ENCODE data around the gene TRABD2B.

Gene TRABD2B

DNA sequence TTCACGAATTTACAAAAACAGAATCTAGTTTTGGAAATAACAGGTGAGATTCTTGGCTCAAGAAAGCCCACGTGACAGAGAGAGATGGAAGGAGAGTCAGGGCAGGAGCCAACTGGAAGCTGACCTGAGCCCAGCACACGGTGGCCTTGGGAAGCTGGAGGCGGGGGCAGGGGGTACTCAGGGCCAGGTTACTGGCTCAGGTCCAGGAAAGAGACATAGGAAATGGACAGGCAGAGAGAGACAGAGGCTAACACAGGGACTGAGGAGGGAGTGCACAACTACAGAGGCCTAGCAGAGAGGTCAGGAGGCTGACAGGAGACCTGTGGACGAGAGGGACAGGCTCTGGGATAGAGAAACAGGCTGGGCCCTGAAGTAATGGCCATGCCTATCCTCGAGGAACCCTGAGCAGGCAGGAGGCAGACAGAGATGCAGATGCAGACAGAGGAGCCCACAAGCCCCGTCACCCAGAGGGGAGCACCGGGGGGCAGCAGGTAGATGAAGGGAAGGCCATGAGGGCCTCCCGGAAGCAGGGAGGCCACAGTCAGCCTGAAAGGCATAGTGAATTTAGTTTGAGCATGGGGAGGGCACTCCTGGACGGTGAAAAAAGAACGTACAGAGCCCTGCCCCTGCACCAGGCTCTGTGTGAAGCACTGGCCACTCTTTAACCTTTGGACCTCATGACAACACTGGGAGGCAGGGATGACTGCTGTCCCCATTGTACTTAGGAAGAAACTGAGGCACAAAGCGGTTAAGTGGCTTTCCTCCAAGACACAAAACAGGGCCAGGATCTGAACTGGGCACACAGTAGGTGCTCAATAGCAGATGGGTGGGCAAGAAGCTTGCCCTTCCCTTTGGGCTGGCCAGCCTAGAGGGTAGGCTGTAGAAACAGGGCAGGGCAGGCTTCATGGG is 230.1 kb downstream of the TRABD2B start:
- no peak for DNase-seq

DNA sequence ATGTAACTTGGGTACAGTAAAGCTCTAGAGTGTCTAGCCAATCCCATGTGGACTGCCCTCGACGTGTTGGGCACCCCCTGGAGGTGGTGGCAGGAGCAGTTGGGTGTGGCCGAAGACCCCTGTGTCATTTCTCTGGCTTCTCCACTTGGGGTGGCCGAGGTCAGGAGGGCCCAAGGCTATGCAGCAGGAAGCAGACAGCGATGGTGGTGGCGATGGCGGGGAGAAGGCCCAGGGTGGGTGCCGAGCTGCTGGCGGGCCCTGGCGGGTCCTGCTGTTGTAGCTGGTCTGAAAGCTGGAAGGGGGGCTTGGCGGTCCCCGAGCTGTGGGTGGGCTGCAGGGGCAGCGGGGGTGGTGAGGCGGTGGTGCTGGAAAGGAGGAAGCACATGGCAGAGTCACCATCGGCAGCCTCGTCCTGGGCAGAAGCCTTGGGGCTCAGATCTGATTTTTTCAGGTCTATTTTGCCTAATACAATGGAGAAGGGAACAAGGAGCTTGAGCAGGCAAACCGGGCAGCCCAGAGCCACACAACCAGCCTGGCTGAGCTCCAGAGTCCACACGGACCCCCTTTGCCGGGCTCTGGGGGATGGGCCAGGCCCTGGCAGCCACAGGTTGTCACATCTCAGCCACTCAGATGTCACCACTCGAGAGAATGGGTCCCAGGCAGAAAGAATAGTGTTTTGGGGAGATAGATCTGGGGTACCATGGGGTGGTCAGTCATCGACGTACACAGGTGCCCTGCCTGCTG is 231.3 kb downstream of the TRABD2B start:
- no peak for DNase-seq

DNA sequence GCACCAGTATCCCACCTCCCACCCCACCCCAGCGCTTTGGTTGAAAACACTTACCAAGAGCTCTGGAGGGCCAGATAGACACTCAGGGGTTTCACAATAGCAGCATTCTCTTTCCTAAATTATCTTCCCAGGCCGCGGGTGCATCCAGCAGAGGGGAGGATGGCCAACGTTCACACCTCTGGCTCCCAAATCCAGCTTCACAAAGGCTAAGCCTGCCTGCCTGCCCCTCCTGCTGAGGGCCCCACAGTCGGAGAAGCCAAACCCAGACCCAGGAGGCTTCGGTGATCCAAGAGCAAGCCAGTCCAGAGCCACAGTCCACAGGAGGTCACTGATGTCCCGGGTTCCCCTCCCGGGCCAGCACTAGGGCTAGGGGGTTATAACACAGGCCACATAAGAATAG is 231.9 kb downstream of the TRABD2B start:
- DNase-seq = no peak

DNA sequence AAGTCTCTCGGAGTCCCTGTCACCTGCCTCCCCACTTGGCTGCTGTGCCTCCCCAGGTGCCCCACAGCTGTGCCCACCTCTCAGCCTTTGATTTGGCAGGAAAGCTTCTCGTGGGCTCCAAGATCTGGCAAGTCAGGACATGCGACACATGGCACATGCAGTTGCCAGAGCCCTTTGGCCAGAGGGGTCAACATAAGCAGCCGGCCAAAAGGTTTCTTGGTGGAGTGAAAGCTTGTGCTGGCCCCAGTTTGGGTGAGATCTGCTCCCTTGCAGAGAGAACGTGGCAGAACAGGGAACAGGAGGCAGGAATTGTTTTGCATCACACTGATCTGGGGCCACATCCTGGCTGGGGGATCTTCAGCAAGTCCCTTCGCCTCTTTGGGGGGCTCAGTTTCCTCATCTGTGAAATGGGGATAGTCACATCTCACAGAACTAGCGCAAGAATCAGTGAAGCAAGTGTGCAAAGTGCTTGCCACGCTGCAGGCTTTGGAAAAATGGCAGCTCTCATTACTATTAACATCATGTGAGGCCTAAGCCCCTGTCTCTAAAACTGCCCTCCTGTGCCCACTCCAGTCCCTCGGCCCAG is 232.6 kb downstream of the TRABD2B start:
- DNase-seq = no peak

DNA sequence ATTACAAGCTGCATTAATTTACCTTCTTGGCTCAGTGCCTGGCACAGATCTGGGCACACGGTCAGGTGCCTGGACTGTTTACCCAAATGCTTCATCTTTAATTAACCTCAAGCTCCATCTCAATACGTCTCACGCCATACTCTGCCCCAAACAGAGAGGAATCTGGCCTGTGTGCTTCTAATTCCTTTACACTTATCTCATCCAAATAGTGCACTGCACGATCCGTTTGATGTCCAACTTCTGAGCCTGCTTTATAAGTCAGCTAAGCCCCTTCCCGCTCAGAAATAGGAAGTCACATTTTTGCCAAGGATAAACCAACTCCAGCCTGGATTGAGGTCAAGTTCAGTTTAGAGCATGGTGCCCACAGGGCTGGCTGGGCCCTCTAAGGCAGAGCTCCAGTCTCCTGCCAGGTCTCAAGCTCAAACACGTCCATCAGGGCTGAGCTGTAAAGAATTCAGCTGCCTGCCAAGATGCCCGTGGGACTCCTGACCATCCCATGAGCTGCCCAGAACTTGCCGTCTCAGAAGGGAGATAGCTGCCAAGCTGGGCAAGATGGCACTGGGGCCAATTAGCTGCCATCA is 233.5 kb downstream of the TRABD2B start:
- peak; percentile 31 for DNase-seq

DNA sequence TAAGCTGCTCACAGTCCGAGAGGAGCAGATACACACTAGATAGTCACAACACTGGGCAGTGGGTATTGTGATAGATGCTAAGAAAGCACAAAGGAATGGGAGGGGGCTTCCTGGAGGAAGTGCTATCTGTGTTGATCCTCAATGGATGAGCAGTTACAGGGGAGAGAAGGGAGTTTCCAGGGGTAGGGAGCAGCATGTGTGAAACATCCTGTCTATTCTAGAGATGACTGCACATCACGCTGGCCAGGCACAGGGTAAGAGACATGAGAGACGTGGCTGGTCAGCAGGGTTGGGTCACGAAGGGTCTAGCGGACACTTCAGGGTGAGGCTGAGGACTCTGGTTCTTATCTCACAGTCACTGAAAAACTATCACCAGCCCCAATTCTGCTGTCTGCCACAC is 235.2 kb downstream of the TRABD2B start:
- no peak for DNase-seq

DNA sequence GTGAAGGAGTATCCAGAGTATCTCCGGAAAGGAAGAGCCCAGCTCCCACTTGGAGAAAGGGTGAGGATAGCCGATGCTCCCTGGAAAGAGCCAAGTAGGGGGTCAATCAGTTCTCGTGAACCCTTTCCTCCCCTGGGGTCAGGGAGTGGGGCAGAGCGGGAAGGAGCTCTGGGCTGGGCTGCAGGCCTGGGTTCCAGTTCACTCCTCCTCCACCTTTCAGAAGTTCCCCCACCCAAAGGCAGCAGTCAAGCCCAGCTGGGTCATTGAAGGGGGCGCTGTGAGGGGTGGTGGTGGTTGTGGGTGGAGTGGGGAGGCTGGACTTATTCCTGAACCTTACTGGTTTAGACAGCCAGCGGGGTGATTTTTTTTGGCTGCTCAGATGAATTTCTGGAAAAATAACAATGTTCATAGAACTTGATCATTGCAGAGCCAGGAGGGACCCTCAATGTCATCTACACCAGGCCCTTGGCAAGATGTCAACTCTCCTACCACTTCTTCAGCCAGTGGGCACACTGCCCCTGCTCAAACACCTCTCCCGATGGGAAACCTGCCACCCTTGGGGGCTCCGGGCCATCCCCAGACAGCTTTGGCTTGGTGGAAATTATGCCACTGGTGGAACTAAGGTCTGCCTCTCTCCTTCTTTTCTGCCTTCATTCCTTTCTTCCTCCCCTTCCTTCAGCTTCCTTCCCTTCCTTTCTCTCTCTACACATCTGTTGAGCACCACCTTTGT is 235.8 kb downstream of the TRABD2B start:
- DNase-seq = no peak

DNA sequence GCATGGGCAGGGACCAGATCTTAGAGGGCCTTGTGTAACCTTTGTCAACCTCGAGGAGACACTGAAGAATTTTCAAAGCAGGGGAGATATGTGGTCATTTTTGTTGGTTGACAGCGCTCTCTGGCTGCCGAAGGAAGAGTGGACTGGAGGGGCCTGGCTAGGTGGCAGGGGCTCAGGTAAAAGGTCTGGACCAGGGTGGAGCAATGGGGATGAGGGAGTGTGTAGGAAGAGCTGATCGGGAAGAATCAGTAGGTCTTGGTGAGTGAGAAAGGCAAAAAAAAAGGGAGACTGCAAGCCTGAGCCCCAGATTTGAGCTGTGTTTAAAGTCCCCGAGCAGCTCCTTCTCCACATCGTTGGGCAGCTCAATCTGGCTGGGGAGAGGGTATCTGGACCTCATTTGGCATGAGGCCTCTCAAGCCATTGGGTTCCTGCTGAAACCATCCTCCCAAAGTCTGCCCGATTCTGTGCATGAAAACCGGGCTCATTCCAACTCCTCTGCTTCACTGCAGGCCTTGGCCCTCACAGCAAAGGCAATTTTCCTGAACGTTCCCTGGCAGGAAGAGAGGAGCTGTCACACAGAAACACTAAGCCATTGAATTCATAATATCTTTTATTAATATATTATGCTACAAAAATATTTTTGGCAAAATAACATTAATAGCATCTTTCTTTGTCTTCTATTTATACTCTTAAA is 237.1 kb downstream of the TRABD2B start:
- no peak for DNase-seq

DNA sequence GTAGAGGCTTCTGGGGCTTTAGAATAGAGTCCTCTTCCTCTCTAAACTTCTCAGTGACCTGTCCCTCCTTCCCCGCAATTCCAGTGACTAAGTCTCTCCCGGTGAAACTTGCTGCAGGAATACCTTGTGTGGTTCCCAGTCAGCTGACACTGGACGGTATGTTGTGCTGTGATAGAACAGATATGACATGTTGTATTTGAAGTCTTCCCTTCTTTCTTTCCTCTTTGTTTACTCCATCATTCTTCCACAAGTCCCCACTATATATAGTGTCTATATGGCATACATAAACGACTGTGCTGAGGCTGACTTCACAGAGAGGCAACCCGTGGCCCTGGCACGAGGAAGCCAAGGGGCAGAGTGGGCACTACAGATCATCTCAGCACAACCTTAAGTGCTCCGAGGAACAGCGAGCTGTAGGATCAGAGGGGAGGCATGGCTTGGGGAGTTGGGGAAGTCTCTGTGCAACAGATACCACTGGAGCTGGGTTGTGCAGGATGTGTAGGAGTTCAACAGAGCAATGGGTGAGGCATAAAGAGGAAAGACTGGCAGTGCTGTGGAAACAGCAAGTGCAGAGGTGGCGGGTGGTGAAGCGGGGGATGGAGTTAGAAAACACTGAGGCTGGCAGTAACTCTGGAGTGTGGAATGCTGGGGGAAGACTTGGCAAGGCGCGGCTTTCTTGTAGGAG is 237.8 kb downstream of the TRABD2B start:
- no peak for DNase-seq

DNA sequence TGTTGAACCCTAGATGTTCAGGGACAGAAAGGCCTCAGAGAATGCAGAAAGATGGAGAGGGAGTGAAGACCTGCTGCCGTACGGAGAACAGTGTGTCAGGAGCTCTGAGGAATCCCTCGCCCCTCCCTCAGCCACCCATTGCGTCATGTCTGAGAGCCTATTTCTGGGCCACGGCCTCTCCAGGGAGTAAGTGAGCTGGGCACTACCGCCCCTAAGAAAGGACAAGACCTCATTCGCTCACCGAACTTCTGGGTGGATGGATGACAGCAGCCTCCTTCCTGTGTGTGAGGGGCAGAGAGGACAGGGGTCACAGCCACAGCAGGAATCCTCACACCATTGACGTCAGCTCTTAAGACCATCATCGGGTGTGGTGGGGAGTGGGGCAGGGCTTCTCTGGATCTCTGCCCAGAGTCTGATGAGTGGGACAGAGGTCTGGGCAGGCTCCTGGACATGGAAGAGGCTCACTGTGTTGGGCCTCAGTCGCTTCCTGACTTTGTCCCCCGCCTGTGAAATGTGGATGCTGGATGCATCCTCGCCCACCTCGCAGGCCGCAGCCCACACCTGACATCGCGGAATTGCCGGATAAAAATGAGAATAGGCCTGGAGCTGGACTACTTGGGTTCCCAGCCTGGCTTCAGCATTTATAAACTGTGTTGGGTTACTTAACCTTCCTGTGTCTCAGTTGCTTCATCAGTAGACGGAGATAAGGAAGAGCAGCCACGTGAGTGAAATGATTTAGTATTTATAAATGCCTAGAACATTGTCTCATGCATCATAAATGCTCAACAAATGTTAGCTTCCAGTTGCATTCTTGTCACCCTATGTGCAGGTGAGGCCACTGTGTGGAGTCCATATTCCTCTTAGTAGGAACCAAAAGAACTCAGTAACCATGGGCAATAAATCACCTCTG is 238.6 kb downstream of the TRABD2B start:
- no peak for DNase-seq

DNA sequence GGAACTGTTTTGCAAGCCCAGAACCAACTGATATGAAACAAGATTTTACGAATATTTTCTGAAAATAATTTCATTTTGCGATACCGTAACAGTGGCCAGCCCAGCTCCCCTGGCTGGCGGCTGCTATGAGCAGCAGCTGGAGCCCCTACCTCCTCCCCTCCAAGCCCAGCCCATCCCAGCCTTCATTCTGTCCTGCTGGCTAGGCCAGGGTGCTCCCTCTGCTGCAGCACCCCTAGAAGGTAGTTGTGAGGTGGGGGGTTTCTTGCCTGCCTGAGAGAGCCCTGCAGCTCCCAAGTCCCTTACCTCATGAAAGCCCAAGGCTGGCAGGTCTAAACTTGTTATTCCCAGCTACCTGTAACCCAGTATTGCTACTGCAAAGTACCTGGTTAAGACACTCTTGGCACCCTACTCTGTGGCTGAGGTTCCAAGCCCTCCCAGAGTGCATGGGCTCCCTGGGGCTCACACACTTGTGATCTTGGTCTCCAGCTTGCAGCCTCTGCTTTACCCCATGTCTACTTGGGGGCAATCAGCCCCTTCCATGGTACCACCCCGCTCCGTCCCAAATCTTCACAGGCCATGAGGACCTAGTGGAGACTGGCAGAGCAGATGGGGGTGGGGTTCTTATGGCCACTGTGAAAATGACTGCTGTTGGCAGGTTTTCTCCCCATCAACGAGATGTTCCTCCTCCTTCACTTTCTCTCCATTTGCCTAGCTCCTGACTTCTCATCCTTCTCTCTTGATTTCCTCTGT is 239.8 kb downstream of the TRABD2B start:
- DNase-seq = no peak

DNA sequence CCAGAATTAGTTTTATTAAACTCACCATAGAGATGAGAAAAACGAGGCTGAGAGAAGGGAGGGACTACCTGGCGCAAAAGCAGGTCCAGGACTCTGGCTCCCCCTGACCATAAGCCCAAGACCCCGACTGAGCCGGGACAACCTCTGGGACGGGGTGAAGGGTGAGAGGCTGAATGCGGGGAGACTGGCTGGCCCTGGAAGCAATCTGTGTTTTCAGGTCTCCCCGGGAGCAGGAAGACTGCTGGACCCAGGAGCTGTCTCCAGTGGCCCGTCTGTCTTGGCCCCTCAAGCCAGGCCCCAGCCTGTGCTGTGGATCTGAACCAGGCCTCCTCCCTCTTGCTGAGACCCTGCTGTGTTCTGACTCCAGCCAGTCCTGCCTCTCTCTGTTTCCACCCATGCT is 240.8 kb downstream of the TRABD2B start:
- DNase-seq = no peak

DNA sequence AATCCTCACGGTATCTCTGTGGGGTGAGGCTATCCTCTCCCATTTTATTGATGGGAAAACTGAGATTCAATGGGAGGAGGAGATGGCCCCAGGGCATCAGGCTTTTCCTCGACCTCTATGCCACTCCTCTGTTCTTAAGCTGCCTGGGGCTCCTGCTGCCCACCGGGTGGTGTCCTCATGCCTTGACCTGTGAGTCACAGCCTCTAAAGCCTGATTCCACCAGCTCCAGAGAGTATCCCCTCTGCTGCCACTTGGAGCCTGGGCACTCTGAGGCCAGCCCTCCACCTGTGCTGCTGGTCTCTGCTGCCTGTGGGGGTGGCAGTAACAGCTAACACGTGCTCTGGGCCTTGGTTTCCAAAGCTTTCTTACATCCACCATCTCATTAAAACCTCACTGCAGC is 241.2 kb downstream of the TRABD2B start:
- DNase-seq = no peak

DNA sequence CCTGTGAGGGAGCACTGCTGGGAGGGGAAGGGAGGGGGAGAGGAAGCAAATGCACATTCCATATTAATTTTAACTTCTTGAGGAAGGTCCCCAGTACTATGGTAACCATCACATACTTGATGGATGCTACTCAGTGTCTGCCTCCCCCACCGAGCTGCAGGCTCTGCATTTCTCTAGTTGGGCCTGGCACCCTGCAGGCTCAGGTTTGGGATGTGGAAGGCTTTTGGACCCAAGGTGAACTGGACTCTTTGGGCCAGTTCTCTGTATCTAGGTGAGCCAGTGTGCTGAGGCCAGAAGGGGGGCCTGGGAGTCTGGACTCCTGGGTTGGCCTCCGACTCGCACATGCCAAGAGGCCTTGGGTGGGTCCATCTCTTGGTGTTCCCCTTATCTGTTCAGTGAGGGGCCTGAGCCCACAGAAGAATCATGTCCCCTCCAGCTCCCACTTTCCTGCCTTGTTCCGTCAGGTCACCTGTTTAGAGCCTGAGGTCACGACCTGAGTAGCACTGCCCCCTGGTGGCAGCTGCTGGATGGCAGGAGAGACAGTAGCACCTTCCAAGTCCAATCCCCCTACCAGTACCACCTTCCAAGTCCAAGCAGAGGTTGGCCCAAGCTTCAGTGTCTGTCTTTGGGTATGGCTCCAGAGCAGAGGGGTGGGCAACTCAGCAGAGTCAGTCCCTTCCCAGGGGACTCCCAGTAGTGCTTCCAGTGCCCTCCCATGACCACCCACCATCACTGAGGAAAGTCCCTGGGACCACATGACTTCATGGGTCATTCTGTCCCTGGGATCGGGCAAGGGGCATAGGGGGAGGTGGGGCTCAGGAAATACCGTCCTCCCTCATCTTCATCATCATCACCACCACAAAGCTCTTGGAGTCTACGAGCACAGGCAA is 241.8 kb downstream of the TRABD2B start:
- DNase-seq = no peak

DNA sequence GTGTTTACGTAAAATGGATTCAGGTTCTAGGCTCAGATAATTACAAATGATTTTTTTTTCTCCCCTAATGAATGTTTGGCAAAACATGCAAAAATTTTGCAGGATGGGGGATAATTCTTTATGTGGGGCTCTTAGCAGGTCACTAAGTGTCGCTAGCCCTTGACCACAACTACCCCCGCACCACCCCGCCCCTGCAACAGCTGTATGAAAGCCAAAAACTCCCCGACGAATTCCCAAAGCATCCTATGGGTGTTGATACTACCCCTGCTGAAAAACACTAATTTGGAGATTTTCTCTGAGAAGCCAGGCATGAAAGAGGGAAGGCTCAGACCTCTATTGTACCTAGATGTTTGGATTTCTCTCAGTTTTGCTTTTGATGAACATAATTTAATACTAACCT is 243.0 kb downstream of the TRABD2B start:
- no peak for DNase-seq

DNA sequence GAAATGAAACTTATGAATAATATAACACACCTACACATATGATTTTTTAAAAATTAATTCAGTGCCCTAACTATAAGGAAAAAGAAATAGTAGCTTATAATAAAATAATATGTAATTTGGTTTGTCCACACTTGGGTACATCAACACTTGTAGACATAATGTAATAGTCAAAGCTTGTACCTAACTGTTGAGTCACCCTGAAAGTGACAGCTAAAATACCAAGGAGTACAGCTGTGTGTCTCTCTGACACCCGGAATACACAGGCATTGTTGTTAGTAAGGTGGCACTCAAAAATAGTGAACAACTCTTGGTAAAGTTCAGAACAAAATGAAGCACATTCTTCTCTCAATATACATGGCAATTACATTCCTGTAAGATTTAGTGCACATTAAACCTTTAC is 243.4 kb downstream of the TRABD2B start:
- DNase-seq = no peak

DNA sequence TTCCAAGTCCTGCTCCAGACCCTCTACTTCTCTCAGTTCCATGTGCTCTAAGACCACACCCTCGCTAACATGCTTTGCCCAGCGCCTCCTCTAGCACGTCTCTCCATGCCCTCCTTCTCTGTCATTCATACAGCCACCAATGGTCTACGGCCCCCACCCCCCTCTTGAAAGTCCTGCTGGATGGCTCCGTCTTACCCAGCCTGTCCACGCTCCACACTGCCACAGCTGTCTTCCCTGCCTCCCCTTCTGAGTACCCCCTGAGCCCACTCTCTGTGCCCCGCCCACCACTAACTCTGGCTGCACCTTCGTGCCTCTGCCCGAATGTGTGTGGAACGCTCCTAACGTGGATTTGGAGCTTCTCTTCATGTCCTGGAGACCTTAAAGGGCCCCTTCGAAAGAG is 244.6 kb downstream of the TRABD2B start:
- DNase-seq = no peak

DNA sequence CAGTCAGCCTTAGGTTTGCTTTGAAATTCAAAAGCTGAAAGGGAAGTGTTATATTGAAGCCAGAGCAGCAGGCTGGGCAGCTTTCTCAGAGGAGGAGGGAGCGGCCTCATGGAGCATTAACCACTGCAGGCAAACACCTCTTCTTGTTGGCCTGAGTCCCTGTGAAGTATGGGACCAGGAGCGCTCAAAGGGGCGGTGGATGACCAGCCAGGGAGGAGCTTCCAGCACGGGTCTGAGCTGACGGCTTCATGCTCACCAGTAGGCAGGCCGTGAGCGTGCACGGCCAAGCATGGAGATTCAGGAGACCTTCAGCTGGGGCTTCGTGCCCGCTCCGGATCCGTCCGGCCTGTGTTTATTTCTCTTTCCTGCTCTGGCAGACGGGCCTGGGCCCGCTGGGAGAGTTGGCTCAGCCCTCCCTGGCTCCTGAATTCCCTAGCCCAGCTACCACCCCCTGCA is 245.2 kb downstream of the TRABD2B start:
- peak; percentile 8 for DNase-seq

Measured in EL (cell line).